ENCODE results near the gene NEURL1B.
"Not testable (repeated sequence)": the region's sequence is repeated elsewhere in the genome, so short reads cannot be mapped to it uniquely, and the experiment has no call there.

NEURL1B gene

DNA sequence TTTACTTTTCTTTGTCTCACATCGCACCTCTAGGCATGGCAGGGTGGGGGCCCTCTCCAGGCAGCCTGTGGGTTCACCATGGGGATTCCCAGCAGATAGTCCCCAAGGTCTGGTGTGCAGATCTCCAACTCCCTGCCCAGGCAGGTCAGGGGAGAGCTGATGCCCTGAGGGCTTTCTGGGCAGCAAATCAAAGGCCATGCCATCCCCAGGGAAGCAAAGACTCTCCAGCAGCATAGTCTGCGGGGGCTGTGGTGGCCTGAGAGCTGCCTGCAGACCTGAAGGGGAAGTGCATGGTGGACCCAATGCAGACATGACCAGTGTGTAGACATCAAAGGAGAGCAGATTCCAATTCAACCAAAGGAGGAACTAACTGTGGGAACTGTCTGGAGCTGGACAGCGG lies 7.7 kb downstream of the NEURL1B start:
- no peak for DNase-seq (ENCODE audit: low spot score)
- in situ Hi-C loops (cut with MboI; ENCODE audit: low pct_unique_long_range_greater_than_20kb, low sequenced_read_pairs, unreplicated experiment), result no loop called here
- TF ChIP-seq CTCF (IDR thresholded peaks at IDR 0.05; ENCODE audit: extremely low read depth, insufficient read depth, missing control alignments), result no peak

- in situ Hi-C loops (cut with MboI; ENCODE audit: low pct_unique_long_range_greater_than_20kb, low sequenced_read_pairs, unreplicated experiment); DNase-seq (ENCODE audit: low spot score): not testable (repeated sequence)
Observed at GRCh38 chr5:172656496-172656895, 15.4 kb downstream of the NEURL1B start.

DNA sequence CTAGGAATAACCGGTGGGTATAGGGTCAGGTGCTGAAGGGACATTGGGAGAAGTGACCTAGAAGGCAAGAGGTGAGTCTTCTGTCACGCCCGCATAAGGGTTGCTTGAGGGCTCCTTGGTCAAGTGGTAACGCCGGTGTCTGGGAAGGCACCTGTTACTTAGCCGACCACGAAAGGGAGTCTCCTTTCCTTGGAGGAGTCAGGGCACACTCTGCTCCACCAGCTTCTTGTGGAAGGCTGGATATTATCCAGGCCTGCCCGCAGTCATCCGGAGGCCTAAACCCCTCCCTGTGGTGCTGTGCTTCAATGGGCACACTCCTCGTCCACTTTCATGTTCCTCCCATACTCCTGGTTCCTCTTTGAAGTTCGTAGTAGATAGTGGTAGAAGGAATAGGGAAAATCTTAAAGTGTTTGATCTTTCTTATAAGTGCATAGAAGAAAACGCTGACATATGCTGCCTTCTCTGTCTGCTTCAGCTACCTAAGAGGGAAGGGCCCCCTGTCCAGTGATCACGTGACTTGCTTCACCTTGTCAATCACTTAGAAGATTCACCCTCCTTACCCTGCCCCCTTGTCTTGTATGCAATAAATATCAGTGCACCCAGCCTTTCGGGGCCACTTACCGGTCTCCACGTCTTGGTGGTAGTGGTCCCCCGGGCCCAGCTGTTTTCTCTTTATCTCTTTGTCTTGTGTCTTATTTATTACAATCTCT lies 16.6 kb downstream of the NEURL1B start:
- in situ Hi-C loops (cut with MboI; ENCODE audit: low pct_unique_long_range_greater_than_20kb, low sequenced_read_pairs, unreplicated experiment), result not testable (repeated sequence)

DNA sequence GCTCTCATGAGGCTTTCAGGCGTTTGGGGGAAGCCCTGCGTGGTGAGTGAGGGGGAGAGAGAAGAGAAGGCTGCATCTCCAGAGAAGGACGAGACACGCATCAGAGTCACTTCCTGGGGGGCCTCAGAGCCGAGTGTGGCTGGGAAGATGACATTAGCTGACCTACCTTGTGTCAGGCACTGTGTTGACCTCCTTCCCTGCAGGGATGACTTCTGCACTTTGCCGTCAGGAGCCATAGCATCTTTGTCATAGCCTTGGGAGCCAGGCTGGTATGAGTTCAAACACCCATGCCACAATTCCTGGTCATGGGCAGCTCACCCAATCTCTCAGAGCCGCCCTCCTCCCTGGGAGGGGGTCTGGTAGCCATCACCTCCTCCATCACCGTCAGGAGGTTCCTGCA lies 17.3 kb downstream of the NEURL1B start:
- in situ Hi-C loops (cut with MboI; ENCODE audit: low pct_unique_long_range_greater_than_20kb, low sequenced_read_pairs, unreplicated experiment), result no loop called here
- no peak for DNase-seq (ENCODE audit: low spot score)
- TF ChIP-seq CTCF (IDR thresholded peaks at IDR 0.05; ENCODE audit: extremely low read depth, insufficient read depth, missing control alignments), result no peak

More for the DNA sequence above, 16.6 kb downstream of the NEURL1B start:
- not testable (repeated sequence) for DNase-seq (ENCODE audit: low spot score)

GRCh38 chr5:172658961-172659501 lies 18.0 kb downstream of the NEURL1B start:
- no peak for TF ChIP-seq CTCF (IDR thresholded peaks at IDR 0.05; ENCODE audit: extremely low read depth, insufficient read depth, missing control alignments)
- no peak for DNase-seq (ENCODE audit: low spot score)
- in situ Hi-C loops (cut with MboI; ENCODE audit: low pct_unique_long_range_greater_than_20kb, low sequenced_read_pairs, unreplicated experiment), result no loop called here

GRCh38 chr5:172659570-172659908 lies 18.5 kb downstream of the NEURL1B start:
- no peak for DNase-seq (ENCODE audit: low spot score)
- TF ChIP-seq CTCF (IDR thresholded peaks at IDR 0.05; ENCODE audit: extremely low read depth, insufficient read depth, missing control alignments), result no peak
- in situ Hi-C loops (cut with MboI; ENCODE audit: low pct_unique_long_range_greater_than_20kb, low sequenced_read_pairs, unreplicated experiment), result no loop called here

- no peak for DNase-seq (ENCODE audit: low spot score)
- in situ Hi-C loops (cut with MboI; ENCODE audit: low pct_unique_long_range_greater_than_20kb, low sequenced_read_pairs, unreplicated experiment), result no loop called here
- no peak for TF ChIP-seq CTCF (IDR thresholded peaks at IDR 0.05; ENCODE audit: extremely low read depth, insufficient read depth, missing control alignments)
Observed at GRCh38 chr5:172659909-172660628, 19.0 kb downstream of the NEURL1B start.
